Midbrain (tissue), 1 donor: Measurements from ENCODE around the gene PXMP4.
"Not testable (repeated sequence)": the region's sequence is repeated elsewhere in the genome, so short reads cannot be mapped to it uniquely, and the experiment has no call there.

Experiments
- DNase-seq: peaks from one replicate; lab custom pipeline; 2025; lab: John Stamatoyannopoulos, UW

PXMP4 gene

DNA sequence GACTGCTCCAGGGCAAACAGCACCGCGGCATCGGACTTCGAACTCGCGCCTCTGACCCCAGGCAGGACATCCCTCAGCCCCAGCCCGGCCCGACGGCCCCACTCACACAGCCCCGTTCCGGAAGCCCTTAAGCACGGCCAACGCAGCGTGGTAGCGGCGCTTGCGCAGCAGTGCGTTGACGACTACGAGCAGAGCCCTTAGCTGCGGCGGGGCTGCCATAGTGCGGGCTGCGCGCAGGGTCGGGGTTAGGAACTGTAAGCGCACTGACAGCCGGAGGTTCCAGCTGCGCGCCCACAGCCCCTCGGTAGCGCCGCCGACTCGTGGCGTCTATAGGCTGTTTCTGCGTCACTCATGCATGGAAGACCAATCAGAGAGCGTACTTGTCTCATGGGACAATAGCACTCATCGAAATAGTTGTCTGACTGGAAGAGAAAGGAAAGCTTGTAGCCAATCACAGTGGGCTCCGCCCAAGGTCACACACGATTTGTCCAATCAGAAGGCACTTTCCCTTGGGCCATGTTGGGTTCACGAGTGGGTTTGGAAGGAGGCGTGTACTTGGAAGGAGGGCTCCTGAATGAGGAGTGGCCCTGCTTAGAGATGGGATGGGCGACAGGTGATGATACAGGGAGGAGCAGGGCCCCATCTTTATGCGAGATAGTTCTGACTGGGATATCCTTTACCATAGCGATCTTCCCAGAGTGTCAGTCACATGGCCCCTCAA lies at the start of gene PXMP4:
Gene PXMP4, minus strand, starts transcription at position 322 of the 721 bp plus-strand sequence. Its CDS starts 103 bp downstream, at position 219.
- peak; percentile 97 for DNase-seq

DNA sequence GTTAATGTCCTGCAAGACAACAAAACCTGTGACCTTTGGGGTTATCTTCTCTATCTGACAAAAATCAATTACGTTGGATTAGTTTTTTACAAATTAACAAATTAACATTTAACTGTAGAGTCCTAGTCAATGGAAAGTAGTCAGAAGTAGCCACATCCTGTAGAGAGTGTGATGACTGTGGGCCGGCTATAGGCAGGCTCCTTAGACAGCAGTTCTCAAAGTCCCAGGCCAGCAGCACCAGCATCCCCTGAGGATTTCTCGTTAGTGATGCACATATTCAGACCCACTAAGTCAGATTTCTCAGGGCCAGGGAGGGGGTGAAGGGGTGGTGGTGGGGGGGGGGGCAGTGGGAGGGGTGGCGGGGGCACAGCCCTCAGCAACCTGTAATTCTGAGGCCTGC lies 48.9 kb upstream of the PXMP4 start:
- DNase-seq, result no peak

DNA sequence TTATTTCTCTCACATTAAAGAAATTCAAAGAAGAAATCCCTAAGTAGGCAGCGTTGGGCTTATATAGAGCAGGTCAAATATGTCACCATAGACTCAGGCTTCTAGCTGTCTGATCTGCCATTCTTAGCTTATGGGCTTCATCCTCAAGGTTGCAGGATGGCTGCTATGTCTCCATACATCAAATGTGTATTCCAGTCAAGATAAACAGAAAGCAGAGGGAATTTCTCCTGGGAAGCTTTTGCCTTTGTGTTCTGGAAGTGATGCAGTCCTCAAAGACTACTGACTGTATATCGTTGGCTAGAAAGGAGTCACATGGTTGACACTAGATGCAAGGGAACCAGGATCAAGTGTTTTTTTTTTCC lies 47.6 kb upstream of the PXMP4 start:
- DNase-seq, result no peak

DNA sequence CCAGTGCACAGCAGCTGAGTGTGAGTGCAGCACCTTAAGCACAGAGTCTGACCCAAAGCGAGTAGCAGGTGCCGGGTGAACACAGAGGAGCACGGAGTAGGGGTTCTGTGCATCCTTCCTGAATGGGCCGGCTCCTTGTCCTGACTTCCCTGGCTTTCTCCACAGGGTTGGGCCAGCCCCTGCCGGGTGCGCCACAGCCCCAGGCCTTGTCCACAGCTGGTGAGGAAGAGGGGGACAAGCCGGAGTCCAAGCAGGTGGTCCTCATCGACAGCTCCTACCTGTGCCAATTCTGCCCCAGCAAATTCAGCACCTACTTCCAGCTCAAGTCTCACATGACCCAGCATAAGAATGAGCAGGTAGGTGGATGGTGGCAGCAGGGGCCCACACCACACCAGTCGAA lies 46.6 kb upstream of the PXMP4 start:
- no peak for DNase-seq

DNA sequence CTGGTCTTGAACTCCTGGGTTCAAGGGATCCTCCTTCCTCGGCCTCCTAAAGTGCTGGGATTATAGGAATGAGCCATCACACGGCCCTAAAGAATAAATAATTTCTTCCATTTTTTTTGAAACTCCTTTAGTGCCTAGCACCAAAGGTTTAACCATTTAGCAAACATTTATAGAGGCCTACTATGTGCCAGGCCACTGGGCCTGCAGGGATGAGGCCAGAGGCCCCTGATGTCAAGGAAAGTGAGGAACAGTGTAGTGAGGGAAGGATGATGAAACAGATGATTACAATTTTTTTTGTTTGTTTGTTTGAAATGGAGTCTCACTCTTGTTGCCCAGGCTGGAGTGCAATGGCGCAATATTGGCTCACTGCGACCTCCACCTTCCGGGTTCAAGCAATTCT lies 45.5 kb upstream of the PXMP4 start:
- DNase-seq, result no peak

DNA sequence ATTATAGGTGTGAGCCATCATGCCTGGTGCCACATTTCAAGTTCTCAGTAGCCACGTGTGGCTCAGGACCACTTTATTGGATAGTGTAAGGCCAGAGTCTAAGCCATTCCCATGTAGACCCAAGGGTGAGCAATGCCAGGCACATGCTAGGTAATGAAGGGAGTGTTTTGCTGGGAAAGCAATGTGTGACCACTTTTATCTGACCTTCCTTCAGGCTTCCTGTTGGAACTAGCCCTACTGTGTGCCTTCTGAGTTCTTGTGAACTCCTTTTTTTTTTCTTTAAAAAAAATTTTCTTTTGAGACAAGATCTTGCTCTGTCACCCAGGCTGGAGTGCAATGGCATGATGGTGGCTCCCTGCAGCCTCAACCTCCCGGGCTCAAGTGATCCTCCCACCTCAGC lies 45.0 kb upstream of the PXMP4 start:
- no peak for DNase-seq

DNA sequence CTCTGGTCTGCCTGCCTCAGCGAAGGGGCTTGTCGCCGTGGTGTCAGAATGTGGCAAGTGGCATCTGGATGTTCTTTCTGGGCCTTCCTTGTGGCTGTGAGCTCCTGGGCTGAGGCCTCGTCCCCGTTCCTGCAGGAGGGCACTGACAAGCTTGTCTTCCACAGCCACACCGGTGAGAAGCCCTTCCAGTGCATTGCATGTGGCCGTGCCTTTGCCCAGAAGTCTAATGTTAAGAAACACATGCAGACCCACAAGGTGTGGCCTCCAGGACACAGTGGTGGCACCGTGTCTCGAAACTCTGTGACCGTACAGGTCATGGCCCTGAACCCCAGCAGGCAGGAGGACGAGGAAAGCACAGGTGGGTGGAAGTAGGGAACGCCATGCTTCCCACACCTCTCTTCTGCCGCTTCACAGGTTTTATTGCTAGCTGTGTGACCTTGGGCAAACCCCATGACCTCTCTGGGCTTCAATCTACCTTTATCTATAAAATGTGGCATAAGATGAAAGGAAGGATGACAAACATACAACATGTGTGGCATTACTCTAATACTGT lies 41.7 kb upstream of the PXMP4 start:
- no peak for DNase-seq

- no peak for DNase-seq
Measured at GRCh38 chr20:33757458-33757857, 37.3 kb upstream of the PXMP4 start.

GRCh38 chr20:33757046-33757445 lies 36.9 kb upstream of the PXMP4 start:
- DNase-seq, result no peak

GRCh38 chr20:33755936-33756490 lies 35.9 kb upstream of the PXMP4 start:
- not testable (repeated sequence) for DNase-seq

- DNase-seq, result no peak
Measured at GRCh38 chr20:33753763-33754162, 33.7 kb upstream of the PXMP4 start.

GRCh38 chr20:33753143-33753542 lies 33.0 kb upstream of the PXMP4 start:
- no peak for DNase-seq

GRCh38 chr20:33751775-33752174 lies 31.7 kb upstream of the PXMP4 start:
- DNase-seq, result no peak

- no peak for DNase-seq
Measured at GRCh38 chr20:33746325-33746998, 26.4 kb upstream of the PXMP4 start.

- no peak for DNase-seq
Measured at GRCh38 chr20:33744773-33745385, 24.8 kb upstream of the PXMP4 start.

DNA sequence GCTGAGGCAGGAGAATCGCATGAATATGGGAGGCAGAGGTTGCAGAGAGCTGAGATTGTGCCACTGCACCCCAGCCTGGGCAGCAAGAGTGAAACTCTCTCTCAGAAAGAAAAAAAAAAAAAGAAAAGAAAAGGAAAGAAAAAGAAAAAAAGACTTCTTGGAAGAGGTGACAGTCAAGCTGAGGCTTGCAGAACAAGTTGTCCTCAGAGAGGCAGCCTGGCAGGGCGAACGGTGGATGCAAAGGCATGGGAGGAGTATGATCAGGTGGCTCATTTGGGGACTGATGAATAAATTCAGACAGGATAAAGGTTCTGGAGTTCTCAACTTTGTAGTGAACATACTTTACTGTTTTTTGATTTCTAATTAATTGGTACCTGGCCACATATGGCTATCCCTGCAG lies 24.1 kb upstream of the PXMP4 start:
- DNase-seq, result no peak

DNA sequence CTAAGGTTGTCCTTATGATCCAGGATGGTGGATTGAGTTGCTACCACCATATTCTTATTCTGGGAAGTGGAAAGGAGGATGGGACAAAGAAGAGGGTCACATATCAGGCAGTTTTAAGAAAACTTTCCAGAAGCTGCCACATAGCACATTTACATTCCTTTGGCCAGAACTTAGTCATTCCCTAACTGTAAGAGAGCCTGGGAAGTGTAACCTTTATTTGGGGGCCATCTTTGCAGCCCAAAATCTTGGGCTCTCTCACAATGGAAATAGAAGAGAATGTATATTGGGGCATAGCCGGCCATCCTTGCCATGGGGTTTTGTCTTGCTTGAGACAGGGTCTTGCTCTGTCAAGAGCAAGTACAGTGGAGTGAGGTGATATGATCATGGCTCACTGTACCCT lies 20.1 kb upstream of the PXMP4 start:
- DNase-seq, result no peak

- no peak for DNase-seq
Measured at GRCh38 chr20:33739493-33739892, 19.4 kb upstream of the PXMP4 start.

- no peak for DNase-seq
Measured at GRCh38 chr20:33736962-33737361, 16.9 kb upstream of the PXMP4 start.

DNA sequence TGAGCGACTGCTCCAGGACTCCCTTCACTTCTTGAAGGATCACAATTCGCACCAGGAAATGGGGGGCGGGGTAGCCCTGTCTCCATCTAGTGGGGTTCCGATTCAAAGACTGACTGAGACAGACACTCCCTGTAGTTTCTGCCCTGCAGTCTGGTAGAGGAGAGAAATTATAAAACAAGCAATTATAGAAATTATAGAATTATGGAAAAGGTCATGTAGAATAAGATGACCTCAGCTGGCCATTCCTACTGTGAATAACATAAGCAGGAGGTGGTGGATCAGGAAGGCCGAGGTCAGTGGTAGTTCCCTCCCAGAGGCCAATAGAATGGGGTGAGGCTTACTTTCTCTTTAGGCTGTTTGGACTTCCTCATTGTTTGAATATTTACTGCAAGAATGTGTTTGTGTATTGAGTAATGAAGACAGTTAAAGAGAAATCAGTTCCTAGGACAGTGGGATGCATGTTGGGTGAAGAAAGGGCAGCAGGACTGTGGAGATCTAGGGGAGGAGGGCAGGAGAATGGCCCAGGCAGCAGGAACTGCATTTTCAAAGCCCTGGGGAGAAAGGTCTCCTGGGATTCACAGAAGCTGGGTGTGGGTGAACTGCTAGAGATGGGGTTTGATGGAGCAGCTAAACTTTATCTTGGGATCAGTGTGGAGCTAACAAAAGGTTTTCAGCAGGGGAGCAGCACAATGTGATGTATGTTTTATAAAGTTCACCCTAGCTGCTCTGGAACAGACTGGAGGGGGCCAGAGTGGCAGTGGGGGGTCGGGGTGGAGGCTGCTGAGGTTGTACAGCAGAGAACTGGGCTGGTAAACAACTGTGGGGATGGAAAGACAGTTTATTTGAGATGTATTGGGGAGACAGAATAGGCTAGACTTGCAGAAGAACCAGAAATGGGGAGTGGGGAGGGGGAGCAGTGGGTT lies 13.8 kb upstream of the PXMP4 start:
- no peak for DNase-seq

- DNase-seq, result peak; percentile 95
Measured at GRCh38 chr20:33732166-33732970, 12.3 kb upstream of the PXMP4 start.
